OCI-LY7 (cell line): ENCODE measurements around the gene ADAM12.

Source experiments
- EZH2phosphoT487 ChIP-seq: fragments of 200-600 bp; sonication (generic); IDR thresholded peaks from 2 replicates; pipeline ENCODE4 v1.6.1; 2018; ENCODE audit warnings: low read depth, borderline replicate concordance, mild to moderate bottlenecking, mixed run types, antibody characterized with exemption, low read length, moderate library complexity, mixed read lengths
- TF ChIP-seq, protein P1 (sequence below): fragments of 200-600 bp; sonication (generic); conservative IDR thresholded peaks from 2 replicates; pipeline ENCODE4 v1.5.1; 2014; ENCODE audit warnings: mild to moderate bottlenecking, antibody characterized with exemption, low read length, moderate library complexity, mixed read lengths

DNA sequence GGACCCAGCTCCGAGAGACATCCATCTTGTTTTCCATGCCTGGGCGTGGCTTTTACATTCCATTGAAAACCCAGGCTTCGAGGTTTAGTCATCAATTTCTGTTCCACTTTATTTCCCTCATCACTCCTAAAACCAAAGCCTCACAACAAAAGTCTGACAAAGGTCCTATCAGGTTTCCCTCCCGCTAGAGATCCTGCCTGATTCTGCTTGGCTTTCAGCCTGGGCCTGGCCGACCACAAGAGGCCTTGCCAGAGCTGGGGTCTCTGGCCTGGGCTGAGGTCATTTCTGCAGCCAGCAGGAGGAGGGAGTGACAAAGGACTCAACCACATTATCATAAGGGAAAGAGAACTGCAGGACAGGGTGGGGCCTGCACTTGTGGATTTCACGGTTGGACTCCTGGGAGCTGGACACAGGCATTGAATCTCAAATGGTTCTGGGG, 324.9 kb downstream of the ADAM12 start:
- TF ChIP-seq, protein P1, sequence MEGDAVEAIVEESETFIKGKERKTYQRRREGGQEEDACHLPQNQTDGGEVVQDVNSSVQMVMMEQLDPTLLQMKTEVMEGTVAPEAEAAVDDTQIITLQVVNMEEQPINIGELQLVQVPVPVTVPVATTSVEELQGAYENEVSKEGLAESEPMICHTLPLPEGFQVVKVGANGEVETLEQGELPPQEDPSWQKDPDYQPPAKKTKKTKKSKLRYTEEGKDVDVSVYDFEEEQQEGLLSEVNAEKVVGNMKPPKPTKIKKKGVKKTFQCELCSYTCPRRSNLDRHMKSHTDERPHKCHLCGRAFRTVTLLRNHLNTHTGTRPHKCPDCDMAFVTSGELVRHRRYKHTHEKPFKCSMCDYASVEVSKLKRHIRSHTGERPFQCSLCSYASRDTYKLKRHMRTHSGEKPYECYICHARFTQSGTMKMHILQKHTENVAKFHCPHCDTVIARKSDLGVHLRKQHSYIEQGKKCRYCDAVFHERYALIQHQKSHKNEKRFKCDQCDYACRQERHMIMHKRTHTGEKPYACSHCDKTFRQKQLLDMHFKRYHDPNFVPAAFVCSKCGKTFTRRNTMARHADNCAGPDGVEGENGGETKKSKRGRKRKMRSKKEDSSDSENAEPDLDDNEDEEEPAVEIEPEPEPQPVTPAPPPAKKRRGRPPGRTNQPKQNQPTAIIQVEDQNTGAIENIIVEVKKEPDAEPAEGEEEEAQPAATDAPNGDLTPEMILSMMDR = no peak
- no peak for TF ChIP-seq EZH2phosphoT487
